RWPE1 (cell line): ENCODE data around the gene UCKL1.
"Not testable (repeated sequence)": the region's sequence is repeated elsewhere in the genome, so short reads cannot be mapped to it uniquely, and the experiment has no call there.

Experiments used
- CTCF ChIA-PET: fragments of 350-600 bp; sonication (Branson Sonifier 250); formaldehyde crosslinking; extraction: SDS; loops from one replicate; lab custom pipeline; 2021; lab: Yijun Ruan, JAX
- POLR2A ChIA-PET: fragments of 400-600 bp; formaldehyde crosslinking; extraction: SDS; loops from one replicate; lab custom pipeline; 2020; ENCODE audit warnings: antibody characterized with exemption; ENCODE audit not compliant: low non-redundant PET; lab: Yijun Ruan, JAX
- DNase-seq: peaks from one replicate; pipeline ENCODE4 v3.0.0; 2012; ENCODE audit warnings: low spot score
- H3K27ac ChIP-seq: fragments of 450-650 bp; 2 replicates; pipeline ENCODE4 v1.5.1; 2017
- TF ChIP-seq, protein P1 (sequence below): fragments of 450-650 bp; conservative IDR thresholded peaks from 2 replicates; pipeline ENCODE4 v1.5.1; 2017; ENCODE audit warnings: low read depth, mild to moderate bottlenecking

The UCKL1 gene

GRCh38 chr20:63972312-63973159 lies 16.3 kb upstream of the UCKL1 start:
- ChIA-PET CTCF (interaction anchor here (0.6 to 2.6 kb wide), 7 partner anchors 15 to 269 kb away, joined by 3 to 18 read pairs (median 9); partner anchors contain the start of genes TPD52L2 and UCKL1), POLR2A (no interaction called here)
- TF ChIP-seq, protein P1, sequence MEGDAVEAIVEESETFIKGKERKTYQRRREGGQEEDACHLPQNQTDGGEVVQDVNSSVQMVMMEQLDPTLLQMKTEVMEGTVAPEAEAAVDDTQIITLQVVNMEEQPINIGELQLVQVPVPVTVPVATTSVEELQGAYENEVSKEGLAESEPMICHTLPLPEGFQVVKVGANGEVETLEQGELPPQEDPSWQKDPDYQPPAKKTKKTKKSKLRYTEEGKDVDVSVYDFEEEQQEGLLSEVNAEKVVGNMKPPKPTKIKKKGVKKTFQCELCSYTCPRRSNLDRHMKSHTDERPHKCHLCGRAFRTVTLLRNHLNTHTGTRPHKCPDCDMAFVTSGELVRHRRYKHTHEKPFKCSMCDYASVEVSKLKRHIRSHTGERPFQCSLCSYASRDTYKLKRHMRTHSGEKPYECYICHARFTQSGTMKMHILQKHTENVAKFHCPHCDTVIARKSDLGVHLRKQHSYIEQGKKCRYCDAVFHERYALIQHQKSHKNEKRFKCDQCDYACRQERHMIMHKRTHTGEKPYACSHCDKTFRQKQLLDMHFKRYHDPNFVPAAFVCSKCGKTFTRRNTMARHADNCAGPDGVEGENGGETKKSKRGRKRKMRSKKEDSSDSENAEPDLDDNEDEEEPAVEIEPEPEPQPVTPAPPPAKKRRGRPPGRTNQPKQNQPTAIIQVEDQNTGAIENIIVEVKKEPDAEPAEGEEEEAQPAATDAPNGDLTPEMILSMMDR, result no peak
- peak overlapping the region; percentile 62 for H3K27ac ChIP-seq
- no peak for DNase-seq

- CTCF ChIA-PET, result interaction anchor here (0.6 to 1.1 kb wide), 2 partner anchors 15 to 185 kb away, joined by 4 read pairs; no protein-coding TSS in a partner anchor
- POLR2A ChIA-PET, result interaction anchor here (0.7 kb wide), 1 partner anchor 82 kb away, joined by 8 read pairs; no protein-coding TSS in a partner anchor
- H3K27ac ChIP-seq, result peak overlapping the region; percentile 20
Measured at GRCh38 chr20:63971960-63972311, 15.7 kb upstream of the UCKL1 start.

GRCh38 chr20:63970714-63971431 lies 14.7 kb upstream of the UCKL1 start:
- H3K27ac ChIP-seq, result peak overlapping the region; percentile 66; the same call in 1 of the 2 replicates
- no peak for DNase-seq
- TF ChIP-seq, protein P1, result no peak
- ChIA-PET CTCF (interaction anchor here (1.1 kb wide), 1 partner anchor 14 kb away, joined by 4 read pairs; no protein-coding TSS in a partner anchor), POLR2A (interaction anchor here (0.7 kb wide), 1 partner anchor 83 kb away, joined by 8 read pairs; no protein-coding TSS in a partner anchor)

More at GRCh38 chr20:63971960-63972311, 15.7 kb upstream of the UCKL1 start:
- not testable (repeated sequence) for DNase-seq

DNA sequence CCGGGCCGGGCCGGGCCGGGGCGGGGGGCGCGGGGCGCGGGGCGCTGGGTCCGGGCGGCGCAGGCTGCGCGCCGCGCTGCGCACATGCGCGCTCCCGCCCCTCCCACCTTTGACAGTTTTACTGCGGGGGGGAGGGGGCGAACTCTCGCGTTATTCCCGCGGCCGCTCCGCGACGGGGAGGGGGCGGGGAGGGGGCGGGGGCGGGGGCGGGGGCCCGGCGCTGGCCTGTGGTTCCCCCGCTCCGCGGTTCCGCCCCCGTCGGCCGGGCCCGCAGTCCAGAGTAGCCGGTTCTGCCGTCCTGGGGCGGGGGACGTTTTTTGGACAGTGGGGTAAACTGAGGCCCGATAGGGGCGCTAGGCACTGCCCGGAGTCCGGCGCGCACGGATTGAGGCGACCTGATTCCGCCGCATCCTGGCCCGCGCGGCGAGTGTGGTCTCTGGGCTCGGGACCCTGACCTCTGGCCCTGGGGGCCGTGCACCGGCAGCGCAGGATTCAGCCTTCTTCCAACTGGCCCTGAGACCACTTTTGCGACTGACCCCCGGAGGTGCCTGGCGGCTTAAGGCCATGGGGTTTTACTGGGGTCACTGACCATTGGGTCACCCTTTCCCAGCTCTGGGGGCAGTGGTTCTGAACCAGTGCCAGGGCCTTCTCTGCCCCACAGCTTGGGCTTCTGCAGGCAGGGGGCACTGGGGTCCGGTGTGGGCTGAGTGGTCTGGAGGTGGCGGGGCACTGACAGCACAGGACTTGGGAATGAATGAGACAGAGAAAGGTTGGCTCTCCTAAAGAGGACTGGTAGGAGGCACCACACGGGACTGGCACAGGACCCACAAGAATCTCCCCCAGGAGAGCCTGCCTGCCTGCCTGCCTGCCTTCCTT lies 13.9 kb upstream of the UCKL1 start, which contains the start of gene ZNF512B:
Gene ZNF512B (minus strand): TSS at position 93 of the 876 bp plus-strand sequence. CDS start 1,980 bp downstream, outside the sequence.
- H3K27ac ChIP-seq, result peak within 1 kb of the TSS; percentile 66
- TF ChIP-seq, protein P1, result no peak
- CTCF ChIA-PET, result no interaction called here
- POLR2A ChIA-PET, result no interaction called here
- DNase-seq, result peak; percentile 96

GRCh38 chr20:63968928-63969760 lies 12.9 kb upstream of the UCKL1 start:
- peak overlapping the region; percentile 66 for H3K27ac ChIP-seq
- ChIA-PET CTCF (interaction anchor here (0.6 kb wide), 1 partner anchor 70 kb away, joined by 3 read pairs; no protein-coding TSS in a partner anchor), POLR2A (interaction anchor here (0.7 kb wide), 1 partner anchor 13 kb away, joined by 3 read pairs; the partner anchor contains the start of gene UCKL1)
- TF ChIP-seq, protein P1, result no peak
- no peak for DNase-seq
